GM19372 (cell line): Measurements from ENCODE around the gene VPS8.

Experiments used
- ATAC-seq: cut with Tn5 transposase; IDR thresholded peaks from one replicate; pipeline ENCODE4 v1.9.1; 2021; ENCODE audit warnings: mild to moderate bottlenecking, low read depth, moderate library complexity; ENCODE audit not compliant: unreplicated experiment

VPS8 gene

GRCh38 chr3:185071287-185071800, 259.4 kb downstream of the VPS8 start:
- no peak for ATAC-seq

GRCh38 chr3:185075547-185075946, 263.6 kb downstream of the VPS8 start:
- no peak for ATAC-seq

- no peak for ATAC-seq
Measured at GRCh38 chr3:185076219-185076618, 264.3 kb downstream of the VPS8 start.

GRCh38 chr3:185079625-185080024, 267.7 kb downstream of the VPS8 start:
- ATAC-seq: no peak

GRCh38 chr3:185081521-185081920, 269.6 kb downstream of the VPS8 start:
- no peak for ATAC-seq

GRCh38 chr3:185082149-185082548, 270.2 kb downstream of the VPS8 start:
- ATAC-seq: no peak

- no peak for ATAC-seq
Measured at GRCh38 chr3:185082829-185083228, 270.9 kb downstream of the VPS8 start.

- ATAC-seq: no peak
Measured at GRCh38 chr3:185084402-185084801, 272.4 kb downstream of the VPS8 start.

- no peak for ATAC-seq
Measured at GRCh38 chr3:185084901-185085300, 272.9 kb downstream of the VPS8 start.

- no peak for ATAC-seq
Measured at GRCh38 chr3:185087419-185087818, 275.5 kb downstream of the VPS8 start.

GRCh38 chr3:185089343-185089742, 277.4 kb downstream of the VPS8 start:
- ATAC-seq: no peak

- ATAC-seq: no peak
Measured at GRCh38 chr3:185089751-185090150, 277.8 kb downstream of the VPS8 start.

GRCh38 chr3:185090811-185091210, 278.8 kb downstream of the VPS8 start:
- no peak for ATAC-seq

GRCh38 chr3:185093116-185093515, 281.1 kb downstream of the VPS8 start:
- no peak for ATAC-seq

- ATAC-seq: no peak
Measured at GRCh38 chr3:185094697-185095096, 282.7 kb downstream of the VPS8 start.
